Keratinocyte (primary cell): ENCODE measurements around the gene FANCI. TPM values are rescaled to one million over a fixed set of nuclear protein-coding genes. Genes with fewer than 3 reads are reported as not detected.

Experiments
- DNase-seq: peaks from one replicate; pipeline ENCODE4 v3.0.0-alpha.2; 2011; ENCODE audit warnings: low read depth, missing footprints, low spot score
- FAIRE-seq: peaks from 2 replicates; lab custom pipeline; 2011; peaks lifted over from hg19 to GRCh38; lab: Jason Lieb, UNC
- H2AFZ ChIP-seq: 2 replicates; pipeline ENCODE4 v1.6.0; 2012; ENCODE audit warnings: low read length, control low read depth, inconsistent platforms; ENCODE audit not compliant: control insufficient read depth
- H3K27ac ChIP-seq: 2 replicates; pipeline ENCODE4 v1.5.1; 2011; ENCODE audit warnings: low read length; ENCODE audit not compliant: control insufficient read depth, insufficient read depth
- H3K27me3 ChIP-seq: 3 replicates; pipeline ENCODE4 v1.6.0; 2011; ENCODE audit warnings: low read length; ENCODE audit not compliant: control insufficient read depth, insufficient read depth; ENCODE audit errors: extremely low read depth
- H3K36me3 ChIP-seq, 2 experiments: 2 replicates in 1 of 2; 3 replicates in 1 of 2; pipeline ENCODE4 v1.5.1; 2011; ENCODE audit warnings: low read length in 2 of 2, mild to moderate bottlenecking in 1 of 2; ENCODE audit not compliant: control insufficient read depth in 2 of 2, insufficient read depth in 2 of 2; ENCODE audit errors: extremely low read depth in 1 of 2
- H3K4me1 ChIP-seq: 3 replicates; pipeline ENCODE4 v1.5.1; 2011; ENCODE audit warnings: low read length; ENCODE audit not compliant: control insufficient read depth, insufficient read depth; ENCODE audit errors: extremely low read depth
- H3K4me2 ChIP-seq: 3 replicates; pipeline ENCODE4 v1.6.0; 2011; ENCODE audit warnings: low read depth, low read length; ENCODE audit not compliant: control insufficient read depth, insufficient read depth; ENCODE audit errors: extremely low read depth
- H3K4me3 ChIP-seq, 3 experiments: fragments of 200-600 bp in 1 of 3; sonication (generic) in 1 of 3; 2 replicates in 2 of 3; 3 replicates in 1 of 3; pipeline ENCODE4 v1.5.1; 2011 to 2016; ENCODE audit warnings: low read length in 3 of 3, mild to moderate bottlenecking in 3 of 3, control low read depth in 2 of 3, inconsistent platforms in 1 of 3, low read depth in 1 of 3, mixed read lengths in 1 of 3, mixed run types in 1 of 3, moderate library complexity in 1 of 3; ENCODE audit not compliant: control insufficient read depth in 2 of 3, insufficient read depth in 2 of 3; ENCODE audit errors: extremely low read depth in 1 of 3
- H3K79me2 ChIP-seq: 2 replicates; pipeline ENCODE4 v1.6.0; 2012; ENCODE audit warnings: low read length; ENCODE audit not compliant: control insufficient read depth, insufficient read depth
- H3K9ac ChIP-seq: 3 replicates; pipeline ENCODE4 v1.6.0; 2011; ENCODE audit warnings: low read length; ENCODE audit not compliant: control insufficient read depth, insufficient read depth; ENCODE audit errors: extremely low read depth
- H3K9me1 ChIP-seq: 3 replicates; pipeline ENCODE4 v1.6.0; 2011; ENCODE audit warnings: low read length; ENCODE audit not compliant: control insufficient read depth, insufficient read depth; ENCODE audit errors: extremely low read depth
- H3K9me3 ChIP-seq: 2 replicates; pipeline ENCODE4 v1.5.1; 2012; ENCODE audit warnings: low read depth, low read length; ENCODE audit not compliant: control insufficient read depth
- H4K20me1 ChIP-seq: 3 replicates; pipeline ENCODE4 v1.6.0; 2011; ENCODE audit warnings: low read length; ENCODE audit not compliant: control insufficient read depth, insufficient read depth; ENCODE audit errors: extremely low read depth
- EZH2 ChIP-seq: IDR thresholded peaks from one replicate; pipeline ENCODE4 v1.6.1; 2012; ENCODE audit warnings: inconsistent platforms, mild to moderate bottlenecking, low read length, moderate library complexity
- dilution Hi-C: fragments of 300-500 bp; cut with MboI; formaldehyde crosslinking; loops from one replicate; pipeline ENCODE4 v1.7.0; 2020; ENCODE audit warnings: low sequenced_read_pairs; ENCODE audit not compliant: extremely low pct_ligation_motif_present
- polyA plus RNA-seq, 5 experiments: library from polyadenylated mRNA; depleted of rRNA in 3 of 5; stranded (reverse) in 3 of 5; stranded (forward) in 1 of 5; unstranded in 1 of 5; fragments of >200 nt; gene quantifications; 1 replicate in 1 of 5; 2 replicates in 3 of 5; 3 replicates in 1 of 5; pipeline versions ENCODE4 v1.2.1 to v1.2.3, GENCODE V29; 2011 to 2012; ENCODE audit warnings: missing spikeins in 2 of 5, low read depth in 1 of 5, low replicate concordance in 1 of 5
- TF ChIP-seq, protein P1 (sequence below), 3 experiments: IDR thresholded peaks in 1 of 3; conservative IDR thresholded peaks in 1 of 3; optimal IDR thresholded peaks in 1 of 3; 2 replicates in 2 of 3; 3 replicates in 1 of 3; pipeline versions ENCODE3 to v1.5.1; 2011; ENCODE audit warnings: low read length in 3 of 3, mild to moderate bottlenecking in 3 of 3, moderate library complexity in 2 of 3, control low read depth in 1 of 3, inconsistent platforms in 1 of 3; ENCODE audit not compliant: insufficient read depth in 2 of 3; ENCODE audit errors: extremely low read depth in 1 of 3

The FANCI gene
- polyA plus RNA-seq, 1 donor (not counting 4 experiments of a cell fraction or from before 2014, with no cell fraction given), result 21.8 TPM

DNA sequence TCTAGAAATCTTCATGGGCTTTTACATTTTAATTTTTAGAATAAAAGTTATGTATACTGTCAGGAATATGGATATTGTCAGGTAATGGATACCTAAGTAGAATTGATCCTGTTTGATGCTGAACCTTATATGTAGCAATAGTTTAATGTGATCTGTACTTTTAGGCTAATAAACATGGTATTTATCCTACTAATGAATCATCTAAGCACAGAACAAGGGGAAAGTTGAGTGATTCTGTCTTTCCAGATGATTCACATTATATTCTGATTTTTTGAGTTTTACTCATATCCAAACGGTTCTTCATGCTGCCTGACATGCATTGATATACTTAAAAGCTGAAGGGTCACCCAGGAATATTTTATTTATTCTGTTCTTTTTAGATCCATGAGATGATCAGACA lies 34.5 kb downstream of the FANCI start:
- dilution Hi-C loops, result no loop called here
- TF ChIP-seq, protein P1, sequence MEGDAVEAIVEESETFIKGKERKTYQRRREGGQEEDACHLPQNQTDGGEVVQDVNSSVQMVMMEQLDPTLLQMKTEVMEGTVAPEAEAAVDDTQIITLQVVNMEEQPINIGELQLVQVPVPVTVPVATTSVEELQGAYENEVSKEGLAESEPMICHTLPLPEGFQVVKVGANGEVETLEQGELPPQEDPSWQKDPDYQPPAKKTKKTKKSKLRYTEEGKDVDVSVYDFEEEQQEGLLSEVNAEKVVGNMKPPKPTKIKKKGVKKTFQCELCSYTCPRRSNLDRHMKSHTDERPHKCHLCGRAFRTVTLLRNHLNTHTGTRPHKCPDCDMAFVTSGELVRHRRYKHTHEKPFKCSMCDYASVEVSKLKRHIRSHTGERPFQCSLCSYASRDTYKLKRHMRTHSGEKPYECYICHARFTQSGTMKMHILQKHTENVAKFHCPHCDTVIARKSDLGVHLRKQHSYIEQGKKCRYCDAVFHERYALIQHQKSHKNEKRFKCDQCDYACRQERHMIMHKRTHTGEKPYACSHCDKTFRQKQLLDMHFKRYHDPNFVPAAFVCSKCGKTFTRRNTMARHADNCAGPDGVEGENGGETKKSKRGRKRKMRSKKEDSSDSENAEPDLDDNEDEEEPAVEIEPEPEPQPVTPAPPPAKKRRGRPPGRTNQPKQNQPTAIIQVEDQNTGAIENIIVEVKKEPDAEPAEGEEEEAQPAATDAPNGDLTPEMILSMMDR (optimal IDR thresholded peaks at IDR 0.05 in 1 of 3, IDR thresholded peaks at IDR 0.05 in 1 of 3, conservative IDR thresholded peaks at IDR 0.05 in 1 of 3; ENCODE audit: extremely low read depth in 1 of 3, insufficient read depth in 2 of 3, low read length in 3 of 3), result no peak
- no peak for TF ChIP-seq EZH2
- no peak overlapping the region for H3K27ac ChIP-seq
- H3K4me1 ChIP-seq, result no peaks in the 10 kb centered on the region
- H3K27me3 ChIP-seq, result no peaks in the 10 kb centered on the region
- no peak overlapping the region for H2AFZ ChIP-seq
- no peaks in the 10 kb centered on the region for H3K79me2 ChIP-seq
- no peak overlapping the region for H3K4me3 ChIP-seq
- H3K9ac ChIP-seq, result no peak overlapping the region
- DNase-seq (no peak), FAIRE-seq (no peak)
- H3K36me3 ChIP-seq, result peaks cover 0 to 14% of the 10 kb centered on the region in 2 experiments
- H3K9me3 ChIP-seq, result no peaks in the 10 kb centered on the region
- H3K4me2 ChIP-seq, result no peak overlapping the region
- no peaks in the 10 kb centered on the region for H3K9me1 ChIP-seq
- no peaks in the 10 kb centered on the region for H4K20me1 ChIP-seq

DNA sequence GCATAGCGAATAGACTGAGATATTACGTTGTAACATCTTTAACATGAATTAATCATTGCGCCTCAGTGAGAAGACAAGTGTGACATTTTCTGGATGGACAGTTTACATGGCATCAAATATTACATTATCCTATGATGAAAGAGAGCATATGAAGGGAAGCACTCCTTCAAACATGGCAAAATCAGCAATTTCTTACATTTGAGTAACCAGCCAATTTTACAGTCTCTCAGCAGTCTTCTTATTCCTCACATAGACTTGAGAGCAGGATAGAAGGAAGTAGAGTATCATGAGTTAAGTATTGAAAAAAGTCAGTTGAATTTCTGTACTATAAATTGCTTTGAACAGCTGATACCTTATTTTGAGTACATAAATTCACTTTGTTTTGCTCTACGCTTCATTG lies 38.9 kb downstream of the FANCI start:
- no peak overlapping the region for H3K4me3 ChIP-seq
- H3K27me3 ChIP-seq, result no peaks in the 10 kb centered on the region
- DNase-seq, result no peak
- H3K4me2 ChIP-seq, result no peak overlapping the region
- H3K4me1 ChIP-seq, result no peaks in the 10 kb centered on the region
- peaks cover 0 to 9% of the 10 kb centered on the region in 2 experiments for H3K36me3 ChIP-seq
- H4K20me1 ChIP-seq, result no peaks in the 10 kb centered on the region
- no peaks in the 10 kb centered on the region for H3K9me3 ChIP-seq
- TF ChIP-seq, protein P1 (optimal IDR thresholded peaks at IDR 0.05 in 1 of 3, IDR thresholded peaks at IDR 0.05 in 1 of 3, conservative IDR thresholded peaks at IDR 0.05 in 1 of 3; ENCODE audit: extremely low read depth in 1 of 3, insufficient read depth in 2 of 3, low read length in 3 of 3), result no peak
- TF ChIP-seq EZH2, result no peak
- no peak overlapping the region for H3K27ac ChIP-seq
- H3K9ac ChIP-seq, result no peak overlapping the region
- H3K79me2 ChIP-seq, result no peaks in the 10 kb centered on the region
- no peak overlapping the region for H2AFZ ChIP-seq
- dilution Hi-C loops, result no loop called here
- no peaks in the 10 kb centered on the region for H3K9me1 ChIP-seq
- FAIRE-seq, result no peak
